ENCODE measurements around the gene CXCR4.

GRCh38 chr2:136119717-136120675 lies 2.0 kb upstream of the CXCR4 start:
- TF ChIP-seq CTCF (IDR thresholded peaks at IDR 0.05; ENCODE audit: borderline replicate concordance, extremely low read depth, low read length, poor library complexity, severe bottlenecking): no peak
- no peak for TF ChIP-seq EZH2 (IDR thresholded peaks at IDR 0.05; ENCODE audit: borderline replicate concordance, low read depth, low read length, severe bottlenecking)

All from DND-41 (cell line).